ENCODE results near the gene SF3A1.

Gene SF3A1

GRCh38 chr22:30289141-30289979 is 67.3 kb downstream of the SF3A1 start, which contains the start of gene CASTOR1:
CASTOR1 (minus strand) TSS chr22:30289505; CDS start chr22:30289497, 8 bp downstream.
- peak; percentile 65 to 78 for DNase-seq (ENCODE audit: extremely low read depth in 1 of 2, low read depth in 1 of 2)

- no peak for DNase-seq (ENCODE audit: extremely low read depth in 1 of 2, low read depth in 1 of 2)
Measured at GRCh38 chr22:30288419-30289140, 68.1 kb downstream of the SF3A1 start.

- DNase-seq (ENCODE audit: extremely low read depth in 1 of 2, low read depth in 1 of 2) = peak; percentile 77 to 82
Measured at GRCh38 chr22:30287648-30288418, 68.9 kb downstream of the SF3A1 start.

GRCh38 chr22:30286813-30287647 is 69.7 kb downstream of the SF3A1 start:
- DNase-seq (ENCODE audit: extremely low read depth in 1 of 2, low read depth in 1 of 2) = peak; percentile 72 to 82

GRCh38 chr22:30286331-30286730 is 70.4 kb downstream of the SF3A1 start:
- no peak for DNase-seq (ENCODE audit: extremely low read depth in 1 of 2, low read depth in 1 of 2)

GRCh38 chr22:30285846-30286200 is 70.9 kb downstream of the SF3A1 start:
- no peak for DNase-seq (ENCODE audit: extremely low read depth in 1 of 2, low read depth in 1 of 2)

DNA sequence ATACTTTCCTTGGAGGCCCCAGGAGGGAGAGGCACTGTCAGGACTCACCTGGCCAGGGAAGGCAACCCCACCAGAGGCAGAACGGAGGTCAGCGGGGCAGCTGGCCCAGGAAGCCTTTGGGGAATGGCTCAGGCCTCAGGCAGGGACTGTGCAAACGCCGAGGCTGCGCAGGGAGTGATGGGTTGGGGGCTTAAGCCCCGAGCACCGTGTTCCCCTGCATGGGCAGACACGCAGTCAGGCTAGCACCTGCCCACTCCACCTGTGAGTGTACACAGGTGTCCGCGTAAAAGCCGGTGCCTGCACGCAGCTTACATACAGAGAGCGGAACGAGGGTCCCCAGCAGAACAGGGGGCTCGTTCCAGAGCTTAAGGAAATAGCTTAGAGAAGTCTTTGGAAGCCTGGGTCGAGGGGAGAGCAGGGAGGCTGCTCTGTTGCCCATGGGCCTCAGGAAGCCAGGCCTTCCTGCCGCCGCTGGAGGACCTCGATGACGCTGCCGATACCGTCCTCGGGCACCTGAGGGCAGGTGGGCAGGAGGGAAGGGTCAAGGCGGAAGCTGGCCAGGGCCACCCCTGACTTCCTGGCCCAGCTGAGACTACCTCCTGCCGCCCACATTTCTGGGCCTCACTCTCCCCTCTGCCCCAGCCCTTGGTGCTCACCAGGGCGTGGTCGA is 71.4 kb downstream of the SF3A1 start:
- no peak for DNase-seq (ENCODE audit: extremely low read depth in 1 of 2, low read depth in 1 of 2)

GRCh38 chr22:30284666-30285065 is 72.0 kb downstream of the SF3A1 start:
- DNase-seq (ENCODE audit: extremely low read depth in 1 of 2, low read depth in 1 of 2) = no peak

DNA sequence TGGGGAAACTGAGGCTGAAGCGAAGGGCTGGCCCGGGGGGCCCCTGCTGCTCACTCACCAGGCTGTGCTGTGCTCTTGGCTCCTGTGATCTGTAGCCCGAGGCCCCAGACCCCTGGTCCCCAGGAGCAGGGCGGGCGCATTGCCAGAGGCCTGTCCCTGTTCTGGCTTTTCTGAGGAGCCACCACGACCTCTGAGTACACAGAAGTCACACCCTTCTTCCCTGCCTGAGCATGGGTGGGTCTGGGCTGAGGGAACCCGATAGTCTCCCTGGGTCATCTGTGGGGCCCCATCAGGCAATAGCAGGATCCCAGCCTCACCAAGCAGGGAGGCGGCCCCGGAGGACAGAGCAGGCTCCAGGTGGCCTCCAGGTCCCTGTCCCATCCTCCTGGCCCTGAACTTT is 72.5 kb downstream of the SF3A1 start:
- DNase-seq (ENCODE audit: extremely low read depth in 1 of 2, low read depth in 1 of 2) = no peak

DNA sequence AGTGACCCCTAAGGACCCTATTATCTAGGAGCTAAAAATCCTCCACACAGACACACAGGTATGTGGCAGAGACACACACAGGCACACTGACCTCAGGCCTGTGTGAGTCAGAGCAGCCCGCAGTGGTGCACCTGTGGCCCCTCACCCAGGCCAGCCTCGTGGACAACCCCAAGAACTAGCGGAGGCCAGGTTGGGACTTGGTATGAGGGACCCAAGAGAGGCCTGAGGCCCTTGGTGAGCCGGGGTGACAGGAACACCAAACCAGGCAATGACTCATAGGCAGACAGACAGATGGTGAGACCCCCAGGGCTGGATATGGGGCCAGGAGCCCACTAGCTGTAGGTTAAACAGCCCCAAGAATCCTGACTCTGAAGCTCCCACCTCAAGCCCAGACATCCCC is 73.4 kb downstream of the SF3A1 start:
- DNase-seq (ENCODE audit: extremely low read depth in 1 of 2, low read depth in 1 of 2) = no peak

- no peak for DNase-seq (ENCODE audit: extremely low read depth in 1 of 2, low read depth in 1 of 2)
Measured at GRCh38 chr22:30282616-30283046, 74.1 kb downstream of the SF3A1 start.
